ENCODE results near the gene USP14. TPM values are rescaled to one million over a fixed set of nuclear protein-coding genes. Genes with fewer than 3 reads are reported as not detected.

USP14 gene
- total and polyA plus RNA-seq, 2 experiments from 2014 or later, result 13.9 to 94.8 TPM

DNA sequence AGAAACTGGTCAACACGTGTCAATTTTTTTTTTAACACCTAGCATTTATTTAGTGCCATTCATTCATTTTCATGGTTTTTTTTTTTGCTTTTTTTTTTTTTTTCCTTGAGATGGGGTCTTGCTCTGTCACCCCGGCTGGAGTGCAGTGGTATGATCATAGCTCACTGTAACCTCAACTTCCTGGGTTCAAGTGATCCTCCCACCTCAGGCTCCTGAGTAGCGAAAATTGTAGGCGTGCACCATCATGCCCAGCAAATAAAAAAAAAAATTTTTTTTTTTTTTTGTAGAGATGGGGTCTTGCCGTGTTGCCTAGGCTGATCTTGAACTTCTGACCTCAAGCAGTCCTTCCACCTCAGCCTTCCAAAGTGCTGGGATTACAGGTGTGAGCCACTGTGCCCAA is 21.1 kb downstream of the USP14 start:
- H3K79me2 ChIP-seq (ENCODE audit: insufficient read depth), result peaks cover 97% of the 10 kb centered on the region
- TF ChIP-seq EZH2 (IDR thresholded peaks at IDR 0.05; ENCODE audit: insufficient read depth, poor library complexity, severe bottlenecking), result no peak
- TF ChIP-seq EZH2phosphoT487 (IDR thresholded peaks at IDR 0.05; ENCODE audit: insufficient read depth, low read depth), result no peak
- peaks cover 34% of the 10 kb centered on the region for H3K36me3 ChIP-seq (ENCODE audit: low read depth)
- H3K9me3 ChIP-seq (ENCODE audit: low read depth), result no peaks in the 10 kb centered on the region
- no peak overlapping the region for H3K4me2 ChIP-seq (ENCODE audit: unreplicated experiment)
- no peak overlapping the region for H3K27ac ChIP-seq
- H3K9ac ChIP-seq, result no peak overlapping the region
- H3K4me1 ChIP-seq (ENCODE audit: insufficient read depth), result 0 out of 2 replicates have a peak, but pooled peaks cover 3% of the 10 kb centered on the region
- 93 to 94% methylated on average over 5 of the region's 5 CpGs for WGBS, 2 experiments (ENCODE audit: low coverage in 1 of 2, low lambda C conversion rate in 2 of 2, missing lambda C conversion rate in 2 of 2)
- no peak overlapping the region for H3K4me3 ChIP-seq
- H3K27me3 ChIP-seq (replicated peaks; ENCODE audit: insufficient read depth), result no peaks in the 10 kb centered on the region
- H3F3A ChIP-seq (ENCODE audit: insufficient read depth), result peaks cover 8% of the 10 kb centered on the region; the same call in 1 of the 2 replicates
- no peaks in the 10 kb centered on the region; the same call in 1 of the 2 replicates for H4K20me1 ChIP-seq (ENCODE audit: insufficient read depth)
- in situ Hi-C loops (cut with MboI), result no loop called here
- no peaks in the 10 kb centered on the region for H3K9me2 ChIP-seq (ENCODE audit: insufficient read depth)
- no peak overlapping the region for H2AFZ ChIP-seq
- DNase-seq, result no peak

DNA sequence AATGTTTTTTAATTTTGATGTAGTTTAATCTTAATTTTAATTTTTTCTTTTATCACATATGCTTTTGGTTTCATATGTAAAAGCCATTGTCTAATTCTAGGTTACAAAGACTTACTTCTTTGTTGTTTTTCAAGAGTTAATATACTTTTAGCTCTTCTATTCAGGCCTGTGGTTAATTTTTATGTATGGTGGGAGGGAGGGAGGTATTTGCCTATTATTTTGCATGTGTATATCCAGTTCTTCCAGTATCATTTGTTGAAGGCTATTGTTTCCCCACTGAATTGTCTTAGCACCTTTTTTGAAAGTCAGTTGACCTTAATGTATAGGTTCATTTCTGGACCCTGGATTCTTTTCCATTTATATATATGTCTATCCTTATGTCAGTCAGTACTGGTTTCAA is 23.4 kb downstream of the USP14 start:
- no peaks in the 10 kb centered on the region for H3K27me3 ChIP-seq (replicated peaks; ENCODE audit: insufficient read depth)
- H4K20me1 ChIP-seq (ENCODE audit: insufficient read depth), result no peaks in the 10 kb centered on the region; the same call in 1 of the 2 replicates
- in situ Hi-C loops (cut with MboI), result no loop called here
- no peak overlapping the region for H3K9ac ChIP-seq
- H3K9me2 ChIP-seq (ENCODE audit: insufficient read depth), result no peaks in the 10 kb centered on the region
- no peak overlapping the region for H3K4me3 ChIP-seq
- H3K4me2 ChIP-seq (ENCODE audit: unreplicated experiment), result no peak overlapping the region
- no peaks in the 10 kb centered on the region for H3K9me3 ChIP-seq (ENCODE audit: low read depth)
- H3K79me2 ChIP-seq (ENCODE audit: insufficient read depth), result peaks cover 97% of the 10 kb centered on the region
- H3F3A ChIP-seq (ENCODE audit: insufficient read depth), result peaks cover 8% of the 10 kb centered on the region; the same call in 1 of the 2 replicates
- H3K27ac ChIP-seq, result no peak overlapping the region
- DNase-seq, result no peak
- TF ChIP-seq EZH2phosphoT487 (IDR thresholded peaks at IDR 0.05; ENCODE audit: insufficient read depth, low read depth) (no peak), EZH2 (IDR thresholded peaks at IDR 0.05; ENCODE audit: insufficient read depth, poor library complexity, severe bottlenecking) (no peak)
- H3K4me1 ChIP-seq (ENCODE audit: insufficient read depth), result 0 out of 2 replicates have a peak, but pooled peaks cover 3% of the 10 kb centered on the region
- no peak overlapping the region for H2AFZ ChIP-seq
- peaks cover 29% of the 10 kb centered on the region for H3K36me3 ChIP-seq (ENCODE audit: low read depth)

DNA sequence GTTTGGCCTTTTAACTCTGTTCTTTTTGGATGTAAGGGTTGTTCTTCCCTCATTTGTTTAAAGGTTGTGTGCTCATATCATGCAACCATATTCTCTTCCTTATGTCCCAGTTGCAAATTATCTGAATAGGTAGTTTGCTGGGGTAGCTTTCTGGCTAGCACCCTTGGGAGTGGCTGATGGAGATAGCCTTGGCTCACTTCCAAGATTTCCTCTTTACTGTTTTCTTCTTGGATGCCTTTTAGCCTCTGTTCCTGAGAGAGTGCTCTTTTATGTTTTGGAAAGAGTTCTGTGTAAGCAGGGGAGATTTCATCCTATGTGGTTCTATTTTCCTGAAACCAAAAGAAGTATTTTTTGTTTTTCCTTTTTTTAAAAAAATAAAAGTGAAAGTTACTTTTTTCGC is 25.4 kb downstream of the USP14 start:
- H3K27ac ChIP-seq, result no peak overlapping the region
- H3K27me3 ChIP-seq (replicated peaks; ENCODE audit: insufficient read depth), result no peaks in the 10 kb centered on the region
- DNase-seq, result peak; percentile 40
- in situ Hi-C loops (cut with MboI), result no loop called here
- 0 out of 2 replicates have a peak, but pooled peaks cover 3% of the 10 kb centered on the region for H3K4me1 ChIP-seq (ENCODE audit: insufficient read depth)
- no peaks in the 10 kb centered on the region; the same call in 1 of the 2 replicates for H4K20me1 ChIP-seq (ENCODE audit: insufficient read depth)
- no peak overlapping the region for H2AFZ ChIP-seq
- WGBS, 2 experiments (ENCODE audit: low coverage in 1 of 2, low lambda C conversion rate in 2 of 2, missing lambda C conversion rate in 2 of 2), result 96 to 97% methylated on average over 1 of the region's 1 CpG
- no peaks in the 10 kb centered on the region for H3K9me2 ChIP-seq (ENCODE audit: insufficient read depth)
- no peak overlapping the region for H3K4me3 ChIP-seq
- H3K79me2 ChIP-seq (ENCODE audit: insufficient read depth), result peaks cover 99% of the 10 kb centered on the region
- H3K4me2 ChIP-seq (ENCODE audit: unreplicated experiment), result no peak overlapping the region
- no peaks in the 10 kb centered on the region for H3K9me3 ChIP-seq (ENCODE audit: low read depth)
- TF ChIP-seq EZH2 (IDR thresholded peaks at IDR 0.05; ENCODE audit: insufficient read depth, poor library complexity, severe bottlenecking) (no peak), EZH2phosphoT487 (IDR thresholded peaks at IDR 0.05; ENCODE audit: insufficient read depth, low read depth) (no peak)
- H3K36me3 ChIP-seq (ENCODE audit: low read depth), result peaks cover 29% of the 10 kb centered on the region
- H3K9ac ChIP-seq, result no peak overlapping the region
- peaks cover 8% of the 10 kb centered on the region; the same call in 1 of the 2 replicates for H3F3A ChIP-seq (ENCODE audit: insufficient read depth)

DNA sequence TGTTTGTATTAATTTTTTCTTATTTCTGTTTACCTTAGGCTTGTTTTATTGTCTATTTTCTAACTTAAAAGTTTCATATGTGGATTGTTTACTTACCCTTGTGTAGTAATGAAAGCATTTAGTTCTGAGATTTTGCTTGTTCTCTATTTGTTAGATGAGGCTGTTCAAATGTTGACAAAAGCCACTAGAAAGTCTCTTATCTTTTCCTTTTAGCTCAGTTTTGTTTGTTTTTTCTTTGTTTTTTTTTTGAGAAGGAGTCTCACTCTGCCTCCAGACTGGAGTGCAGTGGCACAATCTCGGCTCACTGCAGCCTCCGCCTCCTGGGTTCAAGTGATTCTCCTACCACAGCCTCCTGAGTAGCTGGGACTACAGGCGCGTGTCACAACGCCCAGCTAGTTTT is 30.9 kb downstream of the USP14 start:
- 96 to 97% methylated on average over 5 of the region's 5 CpGs for whole genome bisulfite sequencing, 2 experiments (ENCODE audit: low coverage in 1 of 2, low lambda C conversion rate in 2 of 2, missing lambda C conversion rate in 2 of 2)
- Histone ChIP-seq H3K9me2 (ENCODE audit: insufficient read depth) (no peaks in the 10 kb centered on the region), H3K9me3 (ENCODE audit: low read depth) (no peaks in the 10 kb centered on the region), H3F3A (ENCODE audit: insufficient read depth) (peaks cover 7% of the 10 kb centered on the region; the same call in 1 of the 2 replicates), H3K9ac (no peak overlapping the region), H4K20me1 (ENCODE audit: insufficient read depth) (no peaks in the 10 kb centered on the region), H3K4me1 (ENCODE audit: insufficient read depth) (0 out of 2 replicates have a peak, but pooled peaks cover 7% of the 10 kb centered on the region), H3K27me3 (replicated peaks; ENCODE audit: insufficient read depth) (no peaks in the 10 kb centered on the region), H3K4me2 (ENCODE audit: unreplicated experiment) (no peak overlapping the region), H3K4me3 (no peak overlapping the region), H3K27ac (no peak overlapping the region), H3K79me2 (ENCODE audit: insufficient read depth) (peaks cover 99% of the 10 kb centered on the region), H3K36me3 (ENCODE audit: low read depth) (no peaks in the 10 kb centered on the region), H2AFZ (no peak overlapping the region)
- in situ Hi-C loops (cut with MboI), result no loop called here
- TF ChIP-seq EZH2 (IDR thresholded peaks at IDR 0.05; ENCODE audit: insufficient read depth, poor library complexity, severe bottlenecking), result no peak
- TF ChIP-seq EZH2phosphoT487 (IDR thresholded peaks at IDR 0.05; ENCODE audit: insufficient read depth, low read depth), result no peak
- no peak for DNase-seq

Measured in GM23248 (cell line).